ENCODE data around the gene STIMATE.

DNA sequence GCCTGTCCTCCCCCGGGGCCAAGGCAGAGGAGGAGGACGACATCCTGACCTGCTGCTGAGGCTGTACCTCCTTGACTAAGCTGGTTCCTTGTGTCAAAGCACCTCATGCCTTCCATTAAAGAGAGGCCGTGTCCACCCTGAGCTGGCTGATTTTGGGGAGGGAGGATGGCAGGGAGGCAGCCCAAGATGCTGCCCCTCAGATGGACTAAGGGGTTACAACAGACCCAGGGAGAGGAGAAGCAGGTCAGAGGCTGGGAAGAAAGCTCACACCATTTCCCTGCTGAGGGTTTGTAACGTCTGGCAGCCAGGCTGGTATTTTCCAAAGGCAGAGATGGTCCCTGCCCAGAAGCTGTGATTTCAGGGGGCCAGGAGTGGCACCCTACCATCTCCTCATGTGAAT is 105.4 kb downstream of the STIMATE start:
- TF ChIP-seq, protein P1, sequence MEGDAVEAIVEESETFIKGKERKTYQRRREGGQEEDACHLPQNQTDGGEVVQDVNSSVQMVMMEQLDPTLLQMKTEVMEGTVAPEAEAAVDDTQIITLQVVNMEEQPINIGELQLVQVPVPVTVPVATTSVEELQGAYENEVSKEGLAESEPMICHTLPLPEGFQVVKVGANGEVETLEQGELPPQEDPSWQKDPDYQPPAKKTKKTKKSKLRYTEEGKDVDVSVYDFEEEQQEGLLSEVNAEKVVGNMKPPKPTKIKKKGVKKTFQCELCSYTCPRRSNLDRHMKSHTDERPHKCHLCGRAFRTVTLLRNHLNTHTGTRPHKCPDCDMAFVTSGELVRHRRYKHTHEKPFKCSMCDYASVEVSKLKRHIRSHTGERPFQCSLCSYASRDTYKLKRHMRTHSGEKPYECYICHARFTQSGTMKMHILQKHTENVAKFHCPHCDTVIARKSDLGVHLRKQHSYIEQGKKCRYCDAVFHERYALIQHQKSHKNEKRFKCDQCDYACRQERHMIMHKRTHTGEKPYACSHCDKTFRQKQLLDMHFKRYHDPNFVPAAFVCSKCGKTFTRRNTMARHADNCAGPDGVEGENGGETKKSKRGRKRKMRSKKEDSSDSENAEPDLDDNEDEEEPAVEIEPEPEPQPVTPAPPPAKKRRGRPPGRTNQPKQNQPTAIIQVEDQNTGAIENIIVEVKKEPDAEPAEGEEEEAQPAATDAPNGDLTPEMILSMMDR (IDR thresholded peaks at IDR 0.05) = no peak
- TF ChIP-seq POLR2A (IDR thresholded peaks at IDR 0.05) = no peak

Measured in stomach (tissue), 4 donors.